KMS-11 (cell line): ENCODE results near the gene MBD6.
A peak's percentile ranks its signal among the peaks of the same experiment; 100 is the strongest.

ENCODE experiments used
- H2AFZ ChIP-seq: fragments of 200-600 bp; sonication (generic); 2 replicates; pipeline ENCODE4 v1.6.1; 2016; ENCODE audit warnings: antibody characterized with exemption, mixed run types, low read depth
- H3K27ac ChIP-seq: fragments of 200-600 bp; sonication (generic); 2 replicates; pipeline ENCODE4 v1.6.1; 2016; ENCODE audit warnings: mild to moderate bottlenecking, mixed run types
- H3K27me3 ChIP-seq: fragments of 200-600 bp; sonication (generic); 2 replicates; pipeline ENCODE4 v1.6.1; 2017; ENCODE audit warnings: mild to moderate bottlenecking, low read depth, mixed run types, moderate library complexity; ENCODE audit not compliant: insufficient read depth
- H3K36me3 ChIP-seq: fragments of 200-600 bp; sonication (generic); 2 replicates; pipeline ENCODE4 v1.6.1; 2017; ENCODE audit warnings: mild to moderate bottlenecking, mixed run types; ENCODE audit not compliant: insufficient read depth
- H3K4me1 ChIP-seq: fragments of 200-600 bp; sonication (generic); 2 replicates; pipeline ENCODE4 v1.6.1; 2016; ENCODE audit warnings: mild to moderate bottlenecking, low read depth, mixed run types; ENCODE audit not compliant: poor library complexity, severe bottlenecking
- H3K4me2 ChIP-seq: fragments of 200-600 bp; sonication (generic); 2 replicates; pipeline ENCODE4 v1.7.0; 2016; ENCODE audit warnings: mild to moderate bottlenecking, mixed run types
- H3K4me3 ChIP-seq: fragments of 200-600 bp; sonication (generic); IDR thresholded peaks from 2 replicates; pipeline ENCODE4 v1.6.1; 2017; ENCODE audit warnings: low read depth, low read length, mixed read lengths; ENCODE audit not compliant: insufficient read depth
- H3K79me2 ChIP-seq: fragments of 200-600 bp; sonication (generic); 2 replicates; pipeline ENCODE4 v1.6.1; 2016; ENCODE audit warnings: low read depth, mixed run types; ENCODE audit not compliant: insufficient read depth
- H3K9ac ChIP-seq: fragments of 200-600 bp; sonication (generic); 2 replicates; pipeline ENCODE4 v1.6.1; 2016; ENCODE audit warnings: mild to moderate bottlenecking, mixed run types
- H4K20me1 ChIP-seq: fragments of 200-600 bp; sonication (generic); 2 replicates; pipeline ENCODE4 v1.6.1; 2016; ENCODE audit warnings: mild to moderate bottlenecking, mixed run types; ENCODE audit not compliant: insufficient read depth
- TF ChIP-seq, protein P1 (sequence below): fragments of 200-600 bp; sonication (generic); conservative IDR thresholded peaks from 2 replicates; pipeline ENCODE4 v1.6.1; 2017; ENCODE audit warnings: low read depth, mild to moderate bottlenecking, antibody characterized with exemption, low read length, moderate library complexity, mixed read lengths

The MBD6 gene

GRCh38 chr12:57548488-57548887, 25.9 kb downstream of the MBD6 start:
- H3K27me3 ChIP-seq: peaks cover 30% of the 10 kb centered on the region
- peaks cover 24% of the 10 kb centered on the region for H3K79me2 ChIP-seq
- H3K36me3 ChIP-seq: no peaks in the 10 kb centered on the region
- H3K9ac ChIP-seq: no peak overlapping the region
- no peaks in the 10 kb centered on the region for H4K20me1 ChIP-seq
- no peak overlapping the region for H3K4me3 ChIP-seq
- H3K4me2 ChIP-seq: no peak overlapping the region
- H3K4me1 ChIP-seq: peaks cover 46% of the 10 kb centered on the region
- H3K27ac ChIP-seq: no peak overlapping the region
- H2AFZ ChIP-seq: no peak overlapping the region
- TF ChIP-seq, protein P1, sequence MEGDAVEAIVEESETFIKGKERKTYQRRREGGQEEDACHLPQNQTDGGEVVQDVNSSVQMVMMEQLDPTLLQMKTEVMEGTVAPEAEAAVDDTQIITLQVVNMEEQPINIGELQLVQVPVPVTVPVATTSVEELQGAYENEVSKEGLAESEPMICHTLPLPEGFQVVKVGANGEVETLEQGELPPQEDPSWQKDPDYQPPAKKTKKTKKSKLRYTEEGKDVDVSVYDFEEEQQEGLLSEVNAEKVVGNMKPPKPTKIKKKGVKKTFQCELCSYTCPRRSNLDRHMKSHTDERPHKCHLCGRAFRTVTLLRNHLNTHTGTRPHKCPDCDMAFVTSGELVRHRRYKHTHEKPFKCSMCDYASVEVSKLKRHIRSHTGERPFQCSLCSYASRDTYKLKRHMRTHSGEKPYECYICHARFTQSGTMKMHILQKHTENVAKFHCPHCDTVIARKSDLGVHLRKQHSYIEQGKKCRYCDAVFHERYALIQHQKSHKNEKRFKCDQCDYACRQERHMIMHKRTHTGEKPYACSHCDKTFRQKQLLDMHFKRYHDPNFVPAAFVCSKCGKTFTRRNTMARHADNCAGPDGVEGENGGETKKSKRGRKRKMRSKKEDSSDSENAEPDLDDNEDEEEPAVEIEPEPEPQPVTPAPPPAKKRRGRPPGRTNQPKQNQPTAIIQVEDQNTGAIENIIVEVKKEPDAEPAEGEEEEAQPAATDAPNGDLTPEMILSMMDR: no peak

GRCh38 chr12:57549203-57549908, 26.7 kb downstream of the MBD6 start:
- Histone ChIP-seq H2AFZ (peak overlapping the region; percentile 88), H3K27ac (no peak overlapping the region), H3K4me2 (peak overlapping the region; percentile 80), H3K9ac (no peak overlapping the region), H4K20me1 (no peaks in the 10 kb centered on the region), H3K4me1 (peaks cover 46% of the 10 kb centered on the region), H3K36me3 (no peaks in the 10 kb centered on the region), H3K4me3 (peak overlapping the region; percentile 13), H3K79me2 (peaks cover 24% of the 10 kb centered on the region), H3K27me3 (peaks cover 30% of the 10 kb centered on the region)
- TF ChIP-seq, protein P1: no peak

DNA sequence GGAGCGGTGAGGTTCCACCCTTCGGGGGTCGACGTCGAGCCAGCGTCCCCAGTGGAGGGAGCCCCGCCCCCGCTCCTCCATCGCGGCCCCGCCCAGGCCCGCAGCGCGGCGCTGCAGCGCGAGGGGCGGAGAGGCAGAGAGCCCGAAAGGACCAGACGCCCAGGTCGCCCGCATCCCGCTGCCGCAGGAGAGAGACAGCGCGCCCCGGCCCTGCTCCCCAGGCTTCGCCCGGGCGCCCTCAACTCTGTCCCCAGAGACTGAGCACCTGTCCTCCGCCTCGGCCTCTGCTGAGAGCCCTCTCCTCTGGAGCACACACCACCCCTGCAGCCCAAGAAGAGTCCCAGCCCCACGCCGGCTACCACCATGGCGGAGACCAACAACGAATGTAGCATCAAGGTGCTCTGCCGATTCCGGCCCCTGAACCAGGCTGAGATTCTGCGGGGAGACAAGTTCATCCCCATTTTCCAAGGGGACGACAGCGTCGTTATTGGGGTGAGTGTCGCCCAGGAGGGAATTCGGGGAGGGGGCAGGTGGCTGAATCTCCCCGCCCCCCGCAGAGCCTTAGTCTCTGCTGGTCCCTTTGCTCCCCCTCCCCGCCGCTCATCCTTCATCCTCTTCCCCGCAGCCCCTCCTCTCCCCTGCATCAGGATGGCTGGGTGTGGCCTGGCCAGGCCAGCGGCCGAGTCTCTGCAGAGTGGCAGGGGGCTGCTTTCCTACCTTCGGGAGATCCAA, 27.5 kb downstream of the MBD6 start, which contains the start of gene KIF5A:
TSS of gene KIF5A (plus strand) at position 136 of the 732 bp plus-strand sequence. CDS start at position 364, 228 bp downstream.
- H3K27me3 ChIP-seq: peaks cover 30% of the 10 kb centered on the region
- no peaks in the 10 kb centered on the region for H3K36me3 ChIP-seq
- H3K9ac ChIP-seq: no peak within 1 kb of the TSS; the same call in 1 of the 2 replicates
- H4K20me1 ChIP-seq: no peaks in the 10 kb centered on the region
- peak within 1 kb of the TSS; percentile 80 for H3K4me2 ChIP-seq
- H2AFZ ChIP-seq: peak within 1 kb of the TSS; percentile 88
- no peak within 1 kb of the TSS for H3K27ac ChIP-seq
- peaks cover 41% of the 10 kb centered on the region for H3K4me1 ChIP-seq
- peaks cover 18% of the 10 kb centered on the region for H3K79me2 ChIP-seq
- H3K4me3 ChIP-seq: peak within 1 kb of the TSS; percentile 13
- TF ChIP-seq, protein P1: no peak

DNA sequence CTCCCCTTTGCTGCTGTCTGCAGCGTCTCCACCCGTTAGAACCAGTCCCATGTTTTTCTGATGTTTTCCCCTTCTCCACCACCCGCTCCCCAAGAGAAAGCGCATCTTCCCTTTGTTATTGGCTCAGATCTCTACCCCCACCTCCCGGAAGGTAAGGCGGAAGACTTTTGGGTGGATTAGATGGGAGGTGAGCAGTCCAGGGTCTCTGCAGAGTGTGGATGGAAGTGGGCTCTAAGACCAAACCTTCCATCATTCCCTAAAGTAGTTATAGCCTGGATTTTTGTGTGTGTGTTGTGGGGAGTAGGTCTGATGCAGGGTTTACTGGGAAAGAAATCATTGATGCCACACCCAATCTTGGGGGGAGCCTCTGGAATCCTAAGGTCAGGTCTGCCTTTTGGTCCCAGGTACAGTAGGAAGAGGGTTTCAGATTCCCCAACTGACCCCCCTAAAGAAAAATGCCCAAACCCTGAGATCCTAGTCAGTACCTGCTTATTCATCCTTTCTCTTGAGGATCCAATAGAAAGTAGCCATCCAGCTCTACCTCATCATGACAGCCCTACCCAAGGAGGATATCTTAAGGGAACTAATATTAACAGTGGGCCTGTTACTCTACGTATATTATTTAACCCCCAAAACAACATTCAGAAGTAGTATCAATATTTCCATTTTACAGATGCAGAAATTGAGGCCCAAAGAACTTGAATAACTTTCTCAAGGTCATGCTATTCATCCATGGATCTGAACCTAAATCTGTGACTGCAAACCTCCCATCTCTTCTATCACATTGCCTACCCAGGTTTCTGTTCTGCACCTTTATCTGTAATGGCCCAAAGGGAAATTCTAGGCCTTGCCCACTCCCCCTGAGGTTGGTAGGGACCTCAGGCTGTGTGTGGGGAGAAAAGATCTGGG, 28.3 kb downstream of the MBD6 start:
- Histone ChIP-seq H3K27ac (no peak overlapping the region), H3K4me1 (peaks cover 33% of the 10 kb centered on the region), H3K27me3 (peaks cover 30% of the 10 kb centered on the region), H3K79me2 (peaks cover 10% of the 10 kb centered on the region), H3K36me3 (no peaks in the 10 kb centered on the region), H4K20me1 (no peaks in the 10 kb centered on the region), H3K4me2 (peak overlapping the region; percentile 80; the same call in 1 of the 2 replicates), H3K4me3 (peak overlapping the region; percentile 8), H3K9ac (no peak overlapping the region), H2AFZ (no peak overlapping the region)
- TF ChIP-seq, protein P1: no peak
